ENCODE data around the gene PRKCH. TPM values are rescaled to one million over a fixed set of nuclear protein-coding genes. Genes with fewer than 3 reads are reported as not detected.

The PRKCH gene
- total and polyA plus RNA-seq, 2 donors from 2014 or later: 8.3 to 47.0 TPM

DNA sequence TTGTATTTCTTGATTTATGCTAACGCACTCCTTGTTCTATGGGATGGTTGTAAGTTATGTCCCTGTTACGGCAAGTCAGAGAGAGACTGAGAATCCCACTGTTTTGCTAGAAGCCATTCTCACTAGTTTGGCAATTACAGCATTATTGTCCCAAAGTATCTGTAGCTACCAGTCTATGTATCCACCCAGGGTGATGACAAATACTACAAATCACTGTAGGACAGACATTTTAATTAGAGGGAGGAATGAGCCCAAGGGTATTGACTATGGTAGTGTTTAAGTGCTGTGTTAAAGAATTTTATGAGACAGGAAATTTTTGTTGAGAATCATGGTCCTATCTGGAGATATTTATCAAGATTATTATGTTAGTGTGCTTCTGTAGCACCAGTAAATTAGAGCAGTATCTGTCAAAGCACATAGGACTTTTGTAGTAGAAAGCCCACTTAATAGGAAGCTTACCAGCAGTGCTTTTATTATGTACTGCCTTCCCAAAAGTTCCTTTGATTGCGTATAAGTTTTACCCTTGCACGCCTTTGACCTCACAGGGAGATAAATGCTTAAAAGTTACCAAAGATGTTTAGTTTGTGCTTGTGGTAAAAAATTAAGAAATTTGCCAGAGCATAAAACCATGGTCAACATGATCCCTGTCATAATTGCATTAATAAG is 10.7 kb downstream of the PRKCH start:
- intact Hi-C loops (cut with DNase I): no loop called here
- no peaks in the 10 kb centered on the region for H3K36me3 ChIP-seq (ENCODE audit: control insufficient read depth in 2 of 3, insufficient read depth in 3 of 3, low read length in 3 of 3)
- no peak overlapping the region for H3K27ac ChIP-seq (ENCODE audit: low read depth in 2 of 2, low read length in 2 of 2)
- H3K27me3 ChIP-seq (ENCODE audit: control insufficient read depth, insufficient read depth, low read length): no peaks in the 10 kb centered on the region
- no peak for TF ChIP-seq CTCF (IDR thresholded peaks at IDR 0.05; ENCODE audit: borderline replicate concordance, extremely low read depth, insufficient read depth)
- DNase-seq: peak in 2 of 5 donors; percentile 29 to 34
- H3K9ac ChIP-seq (ENCODE audit: low read length in 3 of 3): no peak overlapping the region
- peaks cover 0 to 2% (median 0%) of the 10 kb centered on the region in 3 donors for H3K4me1 ChIP-seq (ENCODE audit: control insufficient read depth in 2 of 3, insufficient read depth in 2 of 3, low read depth in 1 of 3, low read length in 3 of 3)
- no peak for FAIRE-seq
- no peak overlapping the region for H3K4me3 ChIP-seq (ENCODE audit: low read length in 3 of 3)
- no peaks in the 10 kb centered on the region for H3K9me3 ChIP-seq (ENCODE audit: control insufficient read depth in 2 of 3, insufficient read depth in 1 of 3, low read length in 3 of 3)

GRCh38 chr14:61332658-61333029 is 11.3 kb downstream of the PRKCH start:
- H3K4me1 ChIP-seq (ENCODE audit: control insufficient read depth in 2 of 3, insufficient read depth in 2 of 3, low read depth in 1 of 3, low read length in 3 of 3): peaks cover 0 to 2% (median 0%) of the 10 kb centered on the region in 3 donors
- no peaks in the 10 kb centered on the region for H3K9me3 ChIP-seq (ENCODE audit: control insufficient read depth in 2 of 3, insufficient read depth in 1 of 3, low read length in 3 of 3)
- FAIRE-seq (no peak), DNase-seq (no peak)
- H3K27me3 ChIP-seq (ENCODE audit: control insufficient read depth, insufficient read depth, low read length): no peaks in the 10 kb centered on the region
- TF ChIP-seq CTCF (IDR thresholded peaks at IDR 0.05; ENCODE audit: borderline replicate concordance, extremely low read depth, insufficient read depth): no peak
- no peaks in the 10 kb centered on the region for H3K36me3 ChIP-seq (ENCODE audit: control insufficient read depth in 2 of 3, insufficient read depth in 3 of 3, low read length in 3 of 3)
- H3K27ac ChIP-seq (ENCODE audit: low read depth in 2 of 2, low read length in 2 of 2): no peak overlapping the region
- no peak overlapping the region for H3K9ac ChIP-seq (ENCODE audit: low read length in 3 of 3)
- intact Hi-C loops (cut with DNase I): no loop called here
- H3K4me3 ChIP-seq (ENCODE audit: low read length in 3 of 3): no peak overlapping the region

GRCh38 chr14:61333087-61333486 is 11.7 kb downstream of the PRKCH start:
- intact Hi-C loops (cut with DNase I): no loop called here
- Histone ChIP-seq H3K27me3 (ENCODE audit: control insufficient read depth, insufficient read depth, low read length) (no peaks in the 10 kb centered on the region), H3K4me3 (ENCODE audit: low read length in 3 of 3) (no peak overlapping the region), H3K9me3 (ENCODE audit: control insufficient read depth in 2 of 3, insufficient read depth in 1 of 3, low read length in 3 of 3) (no peaks in the 10 kb centered on the region), H3K27ac (ENCODE audit: low read depth in 2 of 2, low read length in 2 of 2) (no peak overlapping the region), H3K36me3 (ENCODE audit: control insufficient read depth in 2 of 3, insufficient read depth in 3 of 3, low read length in 3 of 3) (no peaks in the 10 kb centered on the region), H3K4me1 (ENCODE audit: control insufficient read depth in 2 of 3, insufficient read depth in 2 of 3, low read depth in 1 of 3, low read length in 3 of 3) (peaks cover 0 to 2% (median 0%) of the 10 kb centered on the region in 3 donors), H3K9ac (ENCODE audit: low read length in 3 of 3) (no peak overlapping the region)
- FAIRE-seq: no peak
- DNase-seq: no peak
- TF ChIP-seq CTCF (IDR thresholded peaks at IDR 0.05; ENCODE audit: borderline replicate concordance, extremely low read depth, insufficient read depth): no peak

All from kidney (tissue), 14 donors.